Mucosa of rectum (tissue), 2 donors: ENCODE data around the gene GALNT15.
A peak's percentile ranks its signal among the peaks of the same experiment; 100 is the strongest.

Source experiments
- H3K27ac ChIP-seq, 2 donors: one replicate each; pipeline ENCODE4 v1.7.0; 2013; ENCODE audit warnings: inconsistent platforms in 2 of 2, low read depth in 2 of 2, low read length in 2 of 2
- H3K27me3 ChIP-seq, 2 donors: one replicate each; pipeline ENCODE4 v1.7.0; 2013; ENCODE audit warnings: low read length in 2 of 2; ENCODE audit not compliant: control insufficient read depth in 2 of 2, insufficient read depth in 2 of 2
- H3K36me3 ChIP-seq, 2 donors: one replicate each; pipeline ENCODE4 v1.7.0; 2013; ENCODE audit warnings: low read length in 2 of 2; ENCODE audit not compliant: control insufficient read depth in 2 of 2, insufficient read depth in 2 of 2
- H3K4me1 ChIP-seq, 2 donors: one replicate each; pipeline ENCODE4 v1.7.0; 2013; ENCODE audit warnings: low read length in 2 of 2, mild to moderate bottlenecking in 1 of 2; ENCODE audit not compliant: control insufficient read depth in 2 of 2, insufficient read depth in 2 of 2
- H3K4me3 ChIP-seq, 2 donors: one replicate each; pipeline ENCODE4 v1.7.0; 2013; ENCODE audit warnings: low read length in 2 of 2
- H3K9ac ChIP-seq, 2 donors: one replicate each; pipeline ENCODE4 v1.7.0; 2013; ENCODE audit warnings: low read length in 2 of 2, low read depth in 1 of 2, mild to moderate bottlenecking in 1 of 2
- H3K9me3 ChIP-seq, 2 donors: one replicate each; pipeline ENCODE4 v1.7.0; 2013; ENCODE audit warnings: low read length in 2 of 2; ENCODE audit not compliant: control insufficient read depth in 2 of 2
- donor health status: healthy.
- donor health status: Normal muscosa, but diverticular disease.

The GALNT15 gene

GRCh38 chr3:16255726-16256125, 81.2 kb downstream of the GALNT15 start:
- Histone ChIP-seq H3K27ac (no peak overlapping the region), H3K9me3 (no peaks in the 10 kb centered on the region), H3K9ac (no peak overlapping the region), H3K4me3 (no peak overlapping the region), H3K27me3 (no peaks in the 10 kb centered on the region), H3K4me1 (no peaks in the 10 kb centered on the region), H3K36me3 (peaks cover 10 to 11% of the 10 kb centered on the region in 2 donors)

- no peaks in the 10 kb centered on the region for H3K9me3 ChIP-seq
- H3K27ac ChIP-seq, result no peak overlapping the region
These were observed 82.8 kb downstream of the GALNT15 start for GRCh38 chr3:16257309-16257708.

GRCh38 chr3:16258177-16258576, 83.7 kb downstream of the GALNT15 start:
- Histone ChIP-seq H3K4me1 (no peaks in the 10 kb centered on the region), H3K4me3 (no peak overlapping the region), H3K27ac (no peak overlapping the region), H3K27me3 (no peaks in the 10 kb centered on the region), H3K36me3 (peaks cover 10 to 11% of the 10 kb centered on the region in 2 donors), H3K9me3 (no peaks in the 10 kb centered on the region), H3K9ac (no peak overlapping the region)

More at GRCh38 chr3:16257309-16257708, 82.8 kb downstream of the GALNT15 start:
- Histone ChIP-seq H3K36me3 (peaks cover 10 to 11% of the 10 kb centered on the region in 2 donors), H3K4me1 (no peaks in the 10 kb centered on the region), H3K9ac (no peak overlapping the region), H3K4me3 (no peak overlapping the region), H3K27me3 (no peaks in the 10 kb centered on the region)

GRCh38 chr3:16258866-16259265, 84.4 kb downstream of the GALNT15 start:
- H3K27me3 ChIP-seq, result no peaks in the 10 kb centered on the region
- H3K4me1 ChIP-seq, result peaks cover under 1% of the 10 kb centered on the region in 2 donors
- no peak overlapping the region for H3K27ac ChIP-seq

DNA sequence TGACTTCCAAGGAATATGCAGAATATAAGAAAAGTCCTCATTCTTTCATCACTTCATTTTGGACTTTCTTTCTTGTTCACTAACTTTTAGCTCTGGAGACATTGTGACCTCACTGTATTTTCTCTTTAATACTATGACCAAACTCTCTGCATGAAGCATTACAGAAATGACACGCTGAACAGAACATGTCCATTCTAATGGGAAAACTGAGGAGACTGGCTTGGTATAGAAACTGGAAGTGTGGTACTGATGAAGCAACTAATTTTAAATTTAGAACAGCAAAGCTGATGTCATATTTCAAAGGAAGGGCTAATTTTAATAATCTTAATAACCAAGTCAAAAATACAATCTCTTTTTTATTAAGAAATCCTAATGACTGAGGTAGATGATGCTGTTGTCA, 85.6 kb downstream of the GALNT15 start:
- H3K4me1 ChIP-seq, result peaks cover 5 to 6% of the 10 kb centered on the region in 2 donors

More at GRCh38 chr3:16258866-16259265, 84.4 kb downstream of the GALNT15 start:
- peaks cover 10 to 11% of the 10 kb centered on the region in 2 donors for H3K36me3 ChIP-seq
- no peak overlapping the region for H3K4me3 ChIP-seq
- no peaks in the 10 kb centered on the region for H3K9me3 ChIP-seq
- no peak overlapping the region for H3K9ac ChIP-seq

GRCh38 chr3:16262174-16262573, 87.7 kb downstream of the GALNT15 start:
- H3K27me3 ChIP-seq, result no peaks in the 10 kb centered on the region
- H3K9me3 ChIP-seq, result no peaks in the 10 kb centered on the region
- H3K4me1 ChIP-seq, result peaks cover 17 to 18% of the 10 kb centered on the region in 2 donors
- no peak overlapping the region for H3K27ac ChIP-seq
- peaks cover 10 to 11% of the 10 kb centered on the region in 2 donors for H3K36me3 ChIP-seq
- H3K9ac ChIP-seq, result no peak overlapping the region
- H3K4me3 ChIP-seq, result no peak overlapping the region

More for the DNA sequence above, 85.6 kb downstream of the GALNT15 start:
- H3K4me3 ChIP-seq, result no peak overlapping the region
- no peaks in the 10 kb centered on the region for H3K27me3 ChIP-seq
- H3K9ac ChIP-seq, result no peak overlapping the region
- no peaks in the 10 kb centered on the region for H3K9me3 ChIP-seq
- H3K36me3 ChIP-seq, result peaks cover 10 to 11% of the 10 kb centered on the region in 2 donors
- no peak overlapping the region for H3K27ac ChIP-seq

DNA sequence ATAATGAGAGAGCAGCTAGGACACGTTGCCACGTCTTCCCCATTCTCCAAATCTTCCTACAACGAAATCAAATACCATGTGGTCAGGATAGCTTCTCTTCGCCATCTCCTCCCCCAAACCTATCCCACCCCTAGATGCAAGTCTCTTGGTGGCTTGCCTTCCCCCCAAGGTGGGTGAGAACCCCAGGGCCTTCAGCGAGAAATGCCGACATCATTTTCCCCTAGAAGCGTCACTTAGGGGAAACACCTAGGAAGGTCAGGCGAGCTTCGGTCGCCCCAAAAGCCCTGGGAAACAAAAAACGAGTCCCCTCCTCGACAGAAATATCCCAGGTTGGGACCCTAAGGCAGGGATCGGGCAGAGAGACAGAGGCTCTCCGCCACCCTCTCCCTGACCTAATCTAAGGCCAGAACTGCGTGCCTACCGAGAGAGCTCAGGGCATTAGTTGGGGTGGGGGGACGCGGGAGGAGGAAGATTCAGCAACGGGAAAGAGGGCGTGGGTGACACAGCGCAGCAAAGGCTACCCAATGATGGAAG, 89.8 kb downstream of the GALNT15 start:
- no peaks in the 10 kb centered on the region for H3K9me3 ChIP-seq
- H3K4me1 ChIP-seq, result peaks cover 17 to 22% of the 10 kb centered on the region in 2 donors
- peak overlapping the region; percentile 90 to 98 for H3K4me3 ChIP-seq
- peak overlapping the region; percentile 91 to 94 for H3K27ac ChIP-seq
- no peaks in the 10 kb centered on the region for H3K27me3 ChIP-seq
- peaks cover 4 to 8% of the 10 kb centered on the region in 2 donors for H3K36me3 ChIP-seq
- peak overlapping the region; percentile 78 to 79 for H3K9ac ChIP-seq

DNA sequence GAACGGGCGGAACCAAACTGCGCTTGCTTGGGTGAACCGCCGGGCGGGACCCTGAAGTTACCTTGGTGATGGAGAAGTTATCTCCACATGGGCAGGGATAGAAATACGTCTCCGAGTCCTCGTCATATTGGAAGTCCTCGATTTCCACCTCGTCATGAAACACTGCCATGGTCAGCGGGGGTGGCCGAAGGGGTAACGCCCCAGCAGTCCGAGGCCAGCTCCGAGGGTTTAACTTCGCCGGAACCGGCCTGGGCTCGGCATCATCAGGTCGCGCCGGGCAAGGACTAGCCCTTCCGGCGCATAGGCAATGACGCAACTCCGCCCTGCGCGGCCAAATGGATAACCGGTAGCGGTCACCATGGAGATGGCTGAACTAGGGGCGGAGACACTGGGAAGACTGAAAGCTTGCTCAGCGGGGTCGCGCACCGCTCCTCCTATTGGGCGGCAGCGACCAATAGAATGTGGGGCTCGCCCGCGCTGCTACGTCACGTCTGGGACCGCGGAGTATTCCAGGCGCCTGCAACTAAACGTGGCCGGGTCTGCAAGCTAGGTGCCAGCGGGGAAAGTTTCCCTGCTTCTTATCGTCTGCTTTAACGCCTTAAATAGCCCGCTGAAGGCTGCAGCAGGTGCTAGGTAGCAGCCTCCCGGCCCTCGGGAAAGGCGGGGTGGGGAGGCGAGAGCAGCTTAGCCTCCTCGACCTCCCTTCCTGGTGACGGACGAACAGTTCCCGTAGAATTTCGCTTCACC, 90.4 kb downstream of the GALNT15 start, which contains the start of the genes DPH3 and OXNAD1:
Gene DPH3 (minus strand): TSS at position 236 of the 747 bp plus-strand sequence. CDS start 67 bp downstream, at position 169.
Gene OXNAD1 (plus strand): TSS at position 505 of the 747 bp plus-strand sequence. CDS start 5,741 bp downstream, outside the sequence.
- H3K27ac ChIP-seq, result peak within 1 kb of the TSS; percentile 91 to 94
- H3K9ac ChIP-seq, result peak within 1 kb of the TSS; percentile 88 to 96
- H3K36me3 ChIP-seq, result peaks cover 0 to 10% of the 10 kb centered on the region in 2 donors
- no peaks in the 10 kb centered on the region for H3K9me3 ChIP-seq
- no peaks in the 10 kb centered on the region for H3K27me3 ChIP-seq
- peak within 1 kb of the TSS; percentile 90 to 98 for H3K4me3 ChIP-seq
- H3K4me1 ChIP-seq, result peaks cover 17 to 22% of the 10 kb centered on the region in 2 donors

DNA sequence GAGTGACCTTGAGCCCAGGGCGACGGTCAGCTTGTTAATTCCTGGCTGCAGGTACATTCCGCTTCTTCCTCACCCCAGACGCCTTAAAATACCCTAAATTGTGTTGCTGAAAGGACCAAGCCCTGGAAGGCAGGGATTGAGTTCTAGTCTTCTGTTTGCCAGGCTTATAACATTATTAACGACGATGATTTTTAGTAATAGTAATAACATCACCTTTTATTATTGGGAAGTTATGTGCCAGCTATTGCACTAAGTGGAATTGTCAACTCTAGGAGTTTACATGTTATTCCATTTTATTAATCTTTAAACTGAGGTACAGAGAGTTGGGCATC, 90.9 kb downstream of the GALNT15 start:
- H3K4me1 ChIP-seq, result peaks cover 17 to 22% of the 10 kb centered on the region in 2 donors
- peak overlapping the region; percentile 91 to 94 for H3K27ac ChIP-seq
- peaks cover 0 to 12% of the 10 kb centered on the region in 2 donors for H3K36me3 ChIP-seq
- H3K27me3 ChIP-seq, result no peaks in the 10 kb centered on the region
- peak overlapping the region; percentile 88 to 96 for H3K9ac ChIP-seq
- peak overlapping the region; percentile 90 to 98 for H3K4me3 ChIP-seq
- no peaks in the 10 kb centered on the region for H3K9me3 ChIP-seq

- peak overlapping the region; percentile 12 to 98 for H3K4me3 ChIP-seq
- peak overlapping the region in 1 of 2 donors; percentile 31 for H3K9ac ChIP-seq
These were observed 92.2 kb downstream of the GALNT15 start for GRCh38 chr3:16266714-16267113.

More at GRCh38 chr3:16266714-16267113, 92.2 kb downstream of the GALNT15 start:
- Histone ChIP-seq H3K27me3 (no peaks in the 10 kb centered on the region), H3K9me3 (no peaks in the 10 kb centered on the region), H3K4me1 (peaks cover 17 to 22% of the 10 kb centered on the region in 2 donors), H3K27ac (peak overlapping the region; percentile 4 to 30), H3K36me3 (peaks cover 9 to 23% of the 10 kb centered on the region in 2 donors)
